ENCODE measurements around the gene PRR15. TPM values are rescaled to one million over a fixed set of nuclear protein-coding genes. Genes with fewer than 3 reads are reported as not detected.

The PRR15 gene
- total and polyA plus RNA-seq, 4 experiments from 2014 or later: not detected

DNA sequence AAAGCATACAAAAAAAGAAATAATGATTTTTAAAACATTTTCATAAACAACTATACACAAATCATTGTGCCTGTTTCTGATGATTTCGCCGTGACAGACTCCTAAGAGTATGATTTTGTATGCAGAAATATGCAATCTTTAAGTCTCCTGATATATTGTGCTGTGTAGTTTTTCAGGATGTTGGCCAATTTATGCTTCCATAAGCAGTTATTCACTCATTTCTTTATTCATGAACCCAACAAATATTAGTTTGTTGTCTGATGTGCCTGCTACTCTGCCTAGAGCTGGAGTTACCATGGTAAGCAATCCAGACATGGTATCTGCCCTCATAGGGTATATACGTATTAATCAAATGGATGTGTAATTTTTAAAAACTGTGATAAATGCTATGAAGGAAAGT lies 40.4 kb downstream of the PRR15 start:
- intact Hi-C loops (cut with micrococcal nuclease): no loop called here
- H3K9me3 Mint-ChIP-seq: peaks cover 0 to 5% (median 1%) of the 10 kb centered on the region in 8 donors
- H3K36me3 Mint-ChIP-seq: no peaks in the 10 kb centered on the region
- no peak overlapping the region for H3K4me3 Mint-ChIP-seq
- Histone ChIP-seq H3K27ac (ENCODE audit: low read depth, low read length) (no peak overlapping the region), H3K4me3 (ENCODE audit: low read length in 2 of 2) (no peak overlapping the region), H3K4me1 (ENCODE audit: insufficient read depth, low read length) (no peaks in the 10 kb centered on the region), H3K36me3 (ENCODE audit: insufficient read depth, low read length) (no peaks in the 10 kb centered on the region), H3K9me3 (ENCODE audit: control insufficient read depth in 1 of 2, low read length in 2 of 2) (no peaks in the 10 kb centered on the region), H3K27me3 (ENCODE audit: insufficient read depth, low read length) (no peaks in the 10 kb centered on the region)
- H3K27me3 Mint-ChIP-seq: peaks cover 5 to 11% of the 10 kb centered on the region in 2 donors
- no peak for DNase-seq
- ChIA-PET POLR2A (ENCODE audit: partially characterized antibody) (no interaction called here), CTCF (ENCODE audit: partially characterized antibody) (no interaction called here)
- no peaks in the 10 kb centered on the region for H3K4me1 Mint-ChIP-seq
- H3K27ac Mint-ChIP-seq: no peak overlapping the region

GRCh38 chr7:29604702-29605101 lies 41.1 kb downstream of the PRR15 start:
- no peak overlapping the region for H3K4me3 Mint-ChIP-seq
- peaks cover 6 to 12% of the 10 kb centered on the region in 2 donors for H3K27me3 Mint-ChIP-seq
- Histone ChIP-seq H3K9me3 (ENCODE audit: control insufficient read depth in 1 of 2, low read length in 2 of 2) (no peaks in the 10 kb centered on the region), H3K4me1 (ENCODE audit: insufficient read depth, low read length) (no peaks in the 10 kb centered on the region), H3K36me3 (ENCODE audit: insufficient read depth, low read length) (no peaks in the 10 kb centered on the region), H3K27me3 (ENCODE audit: insufficient read depth, low read length) (no peaks in the 10 kb centered on the region), H3K4me3 (ENCODE audit: low read length in 2 of 2) (no peak overlapping the region), H3K27ac (ENCODE audit: low read depth, low read length) (no peak overlapping the region)
- intact Hi-C loops (cut with micrococcal nuclease): no loop called here
- ChIA-PET POLR2A (ENCODE audit: partially characterized antibody) (no interaction called here), CTCF (ENCODE audit: partially characterized antibody) (no interaction called here)
- peaks cover 0 to 5% (median 1%) of the 10 kb centered on the region in 8 donors for H3K9me3 Mint-ChIP-seq
- H3K36me3 Mint-ChIP-seq: no peaks in the 10 kb centered on the region
- DNase-seq: no peak
- H3K27ac Mint-ChIP-seq: no peak overlapping the region
- no peaks in the 10 kb centered on the region for H3K4me1 Mint-ChIP-seq

- ChIA-PET POLR2A (ENCODE audit: partially characterized antibody) (no interaction called here), CTCF (ENCODE audit: partially characterized antibody) (no interaction called here)
- no peak for DNase-seq
- Histone ChIP-seq H3K27ac (ENCODE audit: low read depth, low read length) (no peak overlapping the region), H3K4me3 (ENCODE audit: low read length in 2 of 2) (no peak overlapping the region), H3K9me3 (ENCODE audit: control insufficient read depth in 1 of 2, low read length in 2 of 2) (no peaks in the 10 kb centered on the region), H3K27me3 (ENCODE audit: insufficient read depth, low read length) (no peaks in the 10 kb centered on the region), H3K4me1 (ENCODE audit: insufficient read depth, low read length) (no peaks in the 10 kb centered on the region), H3K36me3 (ENCODE audit: insufficient read depth, low read length) (no peaks in the 10 kb centered on the region)
- intact Hi-C loops (cut with micrococcal nuclease): no loop called here
- H3K4me1 Mint-ChIP-seq: no peaks in the 10 kb centered on the region
- peaks cover 6 to 10% of the 10 kb centered on the region in 2 donors for H3K27me3 Mint-ChIP-seq
- no peak overlapping the region for H3K27ac Mint-ChIP-seq
- H3K9me3 Mint-ChIP-seq: peaks cover 0 to 5% (median 1%) of the 10 kb centered on the region in 8 donors
- H3K4me3 Mint-ChIP-seq: no peak overlapping the region
- H3K36me3 Mint-ChIP-seq: no peaks in the 10 kb centered on the region
Measured at GRCh38 chr7:29605671-29606070, 42.0 kb downstream of the PRR15 start.

- Mint-ChIP-seq H3K27ac (no peak overlapping the region), H3K4me3 (no peak overlapping the region), H3K36me3 (no peaks in the 10 kb centered on the region), H3K27me3 (peaks cover 6 to 10% of the 10 kb centered on the region in 2 donors), H3K4me1 (no peaks in the 10 kb centered on the region), H3K9me3 (peaks cover 0 to 5% (median 1%) of the 10 kb centered on the region in 8 donors)
- Histone ChIP-seq H3K27me3 (ENCODE audit: insufficient read depth, low read length) (no peaks in the 10 kb centered on the region), H3K4me3 (ENCODE audit: low read length in 2 of 2) (no peak overlapping the region), H3K9me3 (ENCODE audit: control insufficient read depth in 1 of 2, low read length in 2 of 2) (no peaks in the 10 kb centered on the region), H3K27ac (ENCODE audit: low read depth, low read length) (no peak overlapping the region), H3K36me3 (ENCODE audit: insufficient read depth, low read length) (no peaks in the 10 kb centered on the region), H3K4me1 (ENCODE audit: insufficient read depth, low read length) (no peaks in the 10 kb centered on the region)
- no peak for DNase-seq
- ChIA-PET POLR2A (ENCODE audit: partially characterized antibody) (no interaction called here), CTCF (ENCODE audit: partially characterized antibody) (no interaction called here)
- intact Hi-C loops (cut with micrococcal nuclease): no loop called here
Measured at GRCh38 chr7:29606287-29606721, 42.7 kb downstream of the PRR15 start.

- H3K9me3 ChIP-seq (ENCODE audit: control insufficient read depth in 1 of 2, low read length in 2 of 2): no peaks in the 10 kb centered on the region
- Mint-ChIP-seq H3K36me3 (no peaks in the 10 kb centered on the region), H3K27me3 (peaks cover 6 to 10% of the 10 kb centered on the region in 2 donors), H3K27ac (no peak overlapping the region), H3K4me3 (no peak overlapping the region), H3K4me1 (no peaks in the 10 kb centered on the region), H3K9me3 (peaks cover 0 to 5% (median 1%) of the 10 kb centered on the region in 8 donors)
- DNase-seq: no peak
- H3K36me3 ChIP-seq (ENCODE audit: insufficient read depth, low read length): no peaks in the 10 kb centered on the region
- no peaks in the 10 kb centered on the region for H3K27me3 ChIP-seq (ENCODE audit: insufficient read depth, low read length)
- H3K4me1 ChIP-seq (ENCODE audit: insufficient read depth, low read length): no peaks in the 10 kb centered on the region
- intact Hi-C loops (cut with micrococcal nuclease): no loop called here
- ChIA-PET CTCF (ENCODE audit: partially characterized antibody) (no interaction called here), POLR2A (ENCODE audit: partially characterized antibody) (no interaction called here)
- H3K27ac ChIP-seq (ENCODE audit: low read depth, low read length): no peak overlapping the region
- no peak overlapping the region for H3K4me3 ChIP-seq (ENCODE audit: low read length in 2 of 2)
Measured at GRCh38 chr7:29606830-29607229, 43.2 kb downstream of the PRR15 start.

- DNase-seq: no peak
- Mint-ChIP-seq H3K27me3 (peaks cover 6 to 10% of the 10 kb centered on the region in 2 donors), H3K27ac (no peak overlapping the region), H3K4me1 (no peaks in the 10 kb centered on the region), H3K9me3 (peaks cover 0 to 5% (median 1%) of the 10 kb centered on the region in 8 donors), H3K4me3 (no peak overlapping the region), H3K36me3 (no peaks in the 10 kb centered on the region)
- no peaks in the 10 kb centered on the region for H3K4me1 ChIP-seq (ENCODE audit: insufficient read depth, low read length)
- intact Hi-C loops (cut with micrococcal nuclease): no loop called here
- H3K36me3 ChIP-seq (ENCODE audit: insufficient read depth, low read length): no peaks in the 10 kb centered on the region
- no peak overlapping the region for H3K4me3 ChIP-seq (ENCODE audit: low read length in 2 of 2)
- ChIA-PET CTCF (ENCODE audit: partially characterized antibody) (no interaction called here), POLR2A (ENCODE audit: partially characterized antibody) (no interaction called here)
- no peaks in the 10 kb centered on the region for H3K27me3 ChIP-seq (ENCODE audit: insufficient read depth, low read length)
- no peaks in the 10 kb centered on the region for H3K9me3 ChIP-seq (ENCODE audit: control insufficient read depth in 1 of 2, low read length in 2 of 2)
- no peak overlapping the region for H3K27ac ChIP-seq (ENCODE audit: low read depth, low read length)
Measured at GRCh38 chr7:29607259-29607658, 43.6 kb downstream of the PRR15 start.

DNA sequence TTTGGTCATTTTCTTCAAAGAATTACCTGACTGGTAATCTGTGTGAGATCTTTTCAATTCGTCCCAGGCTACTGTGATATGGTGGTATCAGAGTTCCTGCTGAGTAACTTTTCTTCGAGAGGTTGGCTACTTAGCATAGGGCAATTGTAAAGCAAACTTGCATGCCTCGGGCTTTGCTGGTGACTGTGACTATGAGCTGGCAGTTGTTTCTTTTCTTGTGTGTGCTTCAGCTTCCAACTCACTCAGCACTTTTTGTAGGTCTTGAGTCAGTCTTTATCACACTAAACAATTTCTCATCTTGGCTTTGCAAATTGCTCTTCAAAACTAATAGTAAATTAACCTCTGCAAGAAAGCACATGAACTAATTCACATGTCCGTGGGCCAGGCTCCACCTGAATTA lies 44.3 kb downstream of the PRR15 start:
- Histone ChIP-seq H3K4me3 (ENCODE audit: low read length in 2 of 2) (no peak overlapping the region), H3K36me3 (ENCODE audit: insufficient read depth, low read length) (no peaks in the 10 kb centered on the region), H3K4me1 (ENCODE audit: insufficient read depth, low read length) (no peaks in the 10 kb centered on the region), H3K27ac (ENCODE audit: low read depth, low read length) (no peak overlapping the region), H3K9me3 (ENCODE audit: control insufficient read depth in 1 of 2, low read length in 2 of 2) (no peaks in the 10 kb centered on the region), H3K27me3 (ENCODE audit: insufficient read depth, low read length) (no peaks in the 10 kb centered on the region)
- DNase-seq: no peak
- ChIA-PET CTCF (ENCODE audit: partially characterized antibody) (no interaction called here), POLR2A (ENCODE audit: partially characterized antibody) (no interaction called here)
- Mint-ChIP-seq H3K36me3 (no peaks in the 10 kb centered on the region), H3K4me1 (no peaks in the 10 kb centered on the region), H3K9me3 (peaks cover 0 to 5% (median 1%) of the 10 kb centered on the region in 8 donors), H3K27ac (no peak overlapping the region), H3K4me3 (no peak overlapping the region), H3K27me3 (peaks cover 6 to 8% of the 10 kb centered on the region in 2 donors)
- intact Hi-C loops (cut with micrococcal nuclease): no loop called here

Data from CD4-positive, alpha-beta memory T cell (primary cell).